Measurements from ENCODE around the gene TANK. TPM values are rescaled to one million over a fixed set of nuclear protein-coding genes. Genes with fewer than 3 reads are reported as not detected.

Gene TANK
- total RNA-seq, 1 donor from 2014 or later, result 45.4 TPM

DNA sequence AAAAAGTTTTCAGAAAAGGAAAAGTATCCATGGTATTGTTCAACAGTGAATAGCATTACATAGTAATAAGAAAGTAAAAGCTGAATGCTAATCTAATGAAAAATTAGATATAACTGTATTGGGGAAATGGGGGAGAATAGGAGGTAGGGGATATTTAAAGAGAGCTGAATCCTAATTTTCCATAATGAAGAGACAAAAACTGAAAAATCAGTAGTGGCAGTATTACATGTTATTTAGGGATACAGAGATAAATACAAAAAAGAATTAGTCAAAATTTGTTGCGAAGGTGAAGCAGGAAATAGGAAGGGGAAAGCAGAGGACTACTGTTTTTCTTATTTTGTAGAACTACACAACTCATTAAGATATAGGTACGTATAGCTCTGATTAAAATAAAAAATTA is 9.1 kb downstream of the TANK start:
- Mint-ChIP-seq H3K27me3 (ENCODE audit: low read depth) (no peaks in the 10 kb centered on the region), H3K36me3 (ENCODE audit: low read depth) (peaks cover 2% of the 10 kb centered on the region), H3K27ac (ENCODE audit: unreplicated experiment) (no peak overlapping the region), H3K9me3 (ENCODE audit: low read depth) (no peaks in the 10 kb centered on the region), H3K4me3 (ENCODE audit: unreplicated experiment) (no peak overlapping the region), H3K4me1 (ENCODE audit: low read depth) (peaks cover 51% of the 10 kb centered on the region)
- TF ChIP-seq, protein P1, sequence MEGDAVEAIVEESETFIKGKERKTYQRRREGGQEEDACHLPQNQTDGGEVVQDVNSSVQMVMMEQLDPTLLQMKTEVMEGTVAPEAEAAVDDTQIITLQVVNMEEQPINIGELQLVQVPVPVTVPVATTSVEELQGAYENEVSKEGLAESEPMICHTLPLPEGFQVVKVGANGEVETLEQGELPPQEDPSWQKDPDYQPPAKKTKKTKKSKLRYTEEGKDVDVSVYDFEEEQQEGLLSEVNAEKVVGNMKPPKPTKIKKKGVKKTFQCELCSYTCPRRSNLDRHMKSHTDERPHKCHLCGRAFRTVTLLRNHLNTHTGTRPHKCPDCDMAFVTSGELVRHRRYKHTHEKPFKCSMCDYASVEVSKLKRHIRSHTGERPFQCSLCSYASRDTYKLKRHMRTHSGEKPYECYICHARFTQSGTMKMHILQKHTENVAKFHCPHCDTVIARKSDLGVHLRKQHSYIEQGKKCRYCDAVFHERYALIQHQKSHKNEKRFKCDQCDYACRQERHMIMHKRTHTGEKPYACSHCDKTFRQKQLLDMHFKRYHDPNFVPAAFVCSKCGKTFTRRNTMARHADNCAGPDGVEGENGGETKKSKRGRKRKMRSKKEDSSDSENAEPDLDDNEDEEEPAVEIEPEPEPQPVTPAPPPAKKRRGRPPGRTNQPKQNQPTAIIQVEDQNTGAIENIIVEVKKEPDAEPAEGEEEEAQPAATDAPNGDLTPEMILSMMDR (IDR thresholded peaks at IDR 0.05), result no peak
- DNase-seq (ENCODE audit: low spot score), result no peak

GRCh38 chr2:161170377-161170776 is 10.1 kb downstream of the TANK start:
- Mint-ChIP-seq H3K9me3 (ENCODE audit: low read depth) (no peaks in the 10 kb centered on the region), H3K36me3 (ENCODE audit: low read depth) (peaks cover 2% of the 10 kb centered on the region), H3K4me3 (ENCODE audit: unreplicated experiment) (no peak overlapping the region), H3K27me3 (ENCODE audit: low read depth) (no peaks in the 10 kb centered on the region), H3K27ac (ENCODE audit: unreplicated experiment) (no peak overlapping the region), H3K4me1 (ENCODE audit: low read depth) (peaks cover 46% of the 10 kb centered on the region)
- TF ChIP-seq, protein P1 (IDR thresholded peaks at IDR 0.05), result no peak
- DNase-seq (ENCODE audit: low spot score), result no peak

DNA sequence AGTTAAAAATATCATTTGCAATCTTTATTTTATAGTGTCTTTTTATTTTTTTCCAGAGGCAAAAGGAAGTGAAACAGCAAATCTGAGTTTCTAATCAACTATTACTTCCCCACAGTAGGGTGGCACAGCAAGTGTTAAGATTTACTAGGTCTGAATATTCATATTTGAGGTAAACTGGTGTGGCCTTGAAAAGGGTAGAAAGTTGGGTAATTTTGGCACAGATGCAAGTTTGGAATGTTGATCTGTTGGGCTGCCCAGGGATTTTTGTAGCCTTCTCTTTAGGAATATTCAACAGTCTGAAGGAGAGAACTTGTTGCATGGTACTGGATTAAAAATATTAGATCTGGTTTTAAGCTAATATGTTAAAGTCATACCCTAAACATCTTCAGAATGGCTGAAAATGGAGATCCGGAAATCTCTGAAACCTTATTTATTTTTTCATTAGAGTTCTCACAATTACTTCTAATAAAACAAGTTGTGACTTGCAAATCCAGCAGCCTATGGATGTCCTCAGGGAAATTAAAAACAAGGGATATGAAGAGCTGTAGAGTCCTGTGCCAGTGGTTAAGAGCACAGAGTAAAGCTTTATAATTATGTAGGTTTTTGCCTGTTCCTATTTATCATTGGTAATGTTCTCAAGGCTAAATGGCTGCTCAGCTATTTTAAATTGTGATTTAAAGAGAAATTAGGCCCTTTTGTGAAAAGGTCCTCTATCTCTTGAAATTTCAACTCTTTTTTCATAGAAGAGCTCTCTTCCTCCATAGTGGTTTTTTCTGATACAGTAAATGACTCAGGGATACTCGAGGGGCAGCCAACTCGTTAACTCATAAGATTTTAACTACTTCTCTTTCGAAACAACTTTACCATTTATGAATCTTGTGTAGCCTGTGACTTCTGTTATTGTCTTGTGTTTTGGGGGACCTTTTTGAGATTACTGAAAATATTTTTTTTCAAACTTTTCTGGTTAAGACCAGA is 11.0 kb downstream of the TANK start:
- DNase-seq (ENCODE audit: low spot score), result no peak
- Mint-ChIP-seq H3K27ac (ENCODE audit: unreplicated experiment) (no peak overlapping the region), H3K36me3 (ENCODE audit: low read depth) (peaks cover 2% of the 10 kb centered on the region), H3K4me1 (ENCODE audit: low read depth) (peaks cover 37% of the 10 kb centered on the region), H3K9me3 (ENCODE audit: low read depth) (no peaks in the 10 kb centered on the region), H3K4me3 (ENCODE audit: unreplicated experiment) (no peak overlapping the region), H3K27me3 (ENCODE audit: low read depth) (no peaks in the 10 kb centered on the region)
- TF ChIP-seq, protein P1 (IDR thresholded peaks at IDR 0.05), result no peak

DNA sequence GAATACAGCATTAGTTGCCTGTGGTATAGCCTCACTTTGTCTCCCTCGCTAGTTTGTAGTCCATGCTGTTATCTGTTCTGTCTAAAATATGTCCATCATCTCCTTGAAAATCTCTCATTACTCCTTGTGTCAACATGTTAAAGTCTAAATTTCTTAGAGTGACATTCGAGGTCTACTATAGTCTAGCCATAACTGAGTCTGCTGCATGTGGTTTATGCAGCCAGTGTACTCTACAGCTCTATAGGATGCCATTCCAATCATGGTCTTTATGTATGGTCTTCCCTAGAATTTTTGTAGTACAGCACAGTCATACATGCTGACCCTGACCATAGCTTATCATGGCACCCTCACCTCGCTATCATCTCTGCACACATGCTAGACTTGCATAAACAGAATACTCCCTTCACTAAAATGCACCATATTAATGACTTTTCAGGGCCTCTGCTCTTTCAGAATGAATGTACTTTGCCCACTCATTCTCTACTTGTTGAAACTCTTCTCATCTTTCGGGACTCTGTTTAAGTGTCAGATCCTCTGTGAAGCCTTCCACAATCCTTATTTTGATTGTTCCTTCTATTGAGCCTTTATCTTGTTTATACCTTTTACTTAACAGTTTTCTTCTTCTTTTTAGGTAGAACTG is 12.8 kb downstream of the TANK start:
- TF ChIP-seq, protein P1 (IDR thresholded peaks at IDR 0.05), result no peak
- H3K4me1 Mint-ChIP-seq (ENCODE audit: low read depth), result peaks cover 34% of the 10 kb centered on the region
- no peak for DNase-seq (ENCODE audit: low spot score)
- H3K4me3 Mint-ChIP-seq (ENCODE audit: unreplicated experiment), result no peak overlapping the region
- no peaks in the 10 kb centered on the region for H3K27me3 Mint-ChIP-seq (ENCODE audit: low read depth)
- peaks cover 2% of the 10 kb centered on the region for H3K36me3 Mint-ChIP-seq (ENCODE audit: low read depth)
- H3K27ac Mint-ChIP-seq (ENCODE audit: unreplicated experiment), result no peak overlapping the region
- H3K9me3 Mint-ChIP-seq (ENCODE audit: low read depth), result no peaks in the 10 kb centered on the region

GRCh38 chr2:161173541-161174194 is 13.4 kb downstream of the TANK start:
- TF ChIP-seq, protein P1 (IDR thresholded peaks at IDR 0.05), result no peak
- H3K4me3 Mint-ChIP-seq (ENCODE audit: unreplicated experiment), result no peak overlapping the region
- H3K9me3 Mint-ChIP-seq (ENCODE audit: low read depth), result no peaks in the 10 kb centered on the region
- peaks cover 36% of the 10 kb centered on the region for H3K4me1 Mint-ChIP-seq (ENCODE audit: low read depth)
- no peak for DNase-seq (ENCODE audit: low spot score)
- no peaks in the 10 kb centered on the region for H3K27me3 Mint-ChIP-seq (ENCODE audit: low read depth)
- H3K36me3 Mint-ChIP-seq (ENCODE audit: low read depth), result peaks cover 2% of the 10 kb centered on the region
- H3K27ac Mint-ChIP-seq (ENCODE audit: unreplicated experiment), result no peak overlapping the region
